ENCODE results near the gene CTXN1. TPM values are rescaled to one million over a fixed set of nuclear protein-coding genes. Genes with fewer than 3 reads are reported as not detected.

The CTXN1 gene
- polyA plus RNA-seq, 1 of the 3 experiments (the other 2 are of a cell fraction): 53.8 TPM

DNA sequence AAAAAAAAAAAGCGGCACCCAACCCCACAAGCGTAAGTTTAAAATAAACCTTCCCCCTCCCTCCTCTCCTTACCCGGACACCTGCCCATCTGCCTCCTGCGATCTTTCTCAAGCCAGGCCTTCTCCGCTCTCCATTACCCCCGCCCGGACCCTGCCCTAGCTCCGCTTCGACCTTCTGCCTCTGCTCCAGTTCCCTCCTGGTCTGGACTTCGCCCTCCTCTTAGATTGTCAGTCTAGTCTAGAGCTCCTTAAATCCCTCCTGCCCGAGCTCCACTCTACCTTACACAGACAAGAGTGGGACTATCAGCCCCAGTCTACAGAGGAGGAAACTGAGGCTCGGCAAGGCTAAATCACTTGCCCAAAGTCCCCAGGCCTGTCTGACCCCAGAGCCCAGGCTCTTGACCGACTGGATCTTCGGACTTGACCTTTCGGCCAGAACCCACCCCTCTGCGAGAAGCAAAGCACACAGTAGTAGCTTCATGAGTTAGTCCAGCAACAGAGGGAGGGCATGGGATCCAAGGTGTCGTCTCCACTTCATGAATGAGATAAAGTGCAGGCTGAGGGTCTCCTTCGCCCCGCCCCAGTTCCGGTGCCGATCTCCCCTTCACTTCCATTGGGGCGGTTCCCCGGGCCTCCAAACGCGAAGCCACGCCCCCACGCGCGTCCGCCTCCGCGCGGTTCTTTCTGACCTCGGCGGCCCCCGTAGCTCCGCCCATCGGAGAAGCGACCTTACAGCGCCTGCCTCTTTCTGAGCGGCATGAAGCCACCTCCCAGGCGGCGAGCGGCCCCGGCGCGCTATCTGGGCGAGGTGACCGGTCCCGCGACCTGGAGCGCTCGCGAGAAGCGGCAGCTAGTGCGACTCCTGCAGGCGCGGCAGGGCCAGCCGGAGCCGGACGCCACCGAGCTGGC, 6.1 kb downstream of the CTXN1 start, which contains the start of gene SNAPC2 (continued):
- TF ChIP-seq REST (IDR thresholded peaks at IDR 0.05; ENCODE audit: low read depth, low read length) (0 out of 2 replicates have a peak, but pooled peaks have one; percentile 18), POLR2AphosphoS5 (IDR thresholded peaks at IDR 0.05; ENCODE audit: low read depth, low read length) (peak; percentile 83), ELF1 (IDR thresholded peaks at IDR 0.05) (peak; percentile 56; the same call in 1 of the 2 replicates), SIN3A (IDR thresholded peaks at IDR 0.05; ENCODE audit: borderline replicate concordance, low read depth, low read length) (peak; percentile 76; the same call in 1 of the 2 replicates)
- TF ChIP-seq, protein P1, sequence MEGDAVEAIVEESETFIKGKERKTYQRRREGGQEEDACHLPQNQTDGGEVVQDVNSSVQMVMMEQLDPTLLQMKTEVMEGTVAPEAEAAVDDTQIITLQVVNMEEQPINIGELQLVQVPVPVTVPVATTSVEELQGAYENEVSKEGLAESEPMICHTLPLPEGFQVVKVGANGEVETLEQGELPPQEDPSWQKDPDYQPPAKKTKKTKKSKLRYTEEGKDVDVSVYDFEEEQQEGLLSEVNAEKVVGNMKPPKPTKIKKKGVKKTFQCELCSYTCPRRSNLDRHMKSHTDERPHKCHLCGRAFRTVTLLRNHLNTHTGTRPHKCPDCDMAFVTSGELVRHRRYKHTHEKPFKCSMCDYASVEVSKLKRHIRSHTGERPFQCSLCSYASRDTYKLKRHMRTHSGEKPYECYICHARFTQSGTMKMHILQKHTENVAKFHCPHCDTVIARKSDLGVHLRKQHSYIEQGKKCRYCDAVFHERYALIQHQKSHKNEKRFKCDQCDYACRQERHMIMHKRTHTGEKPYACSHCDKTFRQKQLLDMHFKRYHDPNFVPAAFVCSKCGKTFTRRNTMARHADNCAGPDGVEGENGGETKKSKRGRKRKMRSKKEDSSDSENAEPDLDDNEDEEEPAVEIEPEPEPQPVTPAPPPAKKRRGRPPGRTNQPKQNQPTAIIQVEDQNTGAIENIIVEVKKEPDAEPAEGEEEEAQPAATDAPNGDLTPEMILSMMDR (IDR thresholded peaks at IDR 0.05): no peak
- TF ChIP-seq, protein P2, sequence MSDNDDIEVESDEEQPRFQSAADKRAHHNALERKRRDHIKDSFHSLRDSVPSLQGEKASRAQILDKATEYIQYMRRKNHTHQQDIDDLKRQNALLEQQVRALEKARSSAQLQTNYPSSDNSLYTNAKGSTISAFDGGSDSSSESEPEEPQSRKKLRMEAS (IDR thresholded peaks at IDR 0.05; ENCODE audit: low read depth): peak; percentile 50; the same call in 1 of the 2 replicates

- WGBS (ENCODE audit: low lambda C conversion rate): 92% methylated on average over 29 of the region's 42 CpGs
- Histone ChIP-seq H3K27ac (ENCODE audit: low read depth in 2 of 2, low read length in 1 of 2) (no peak overlapping the region), H3K36me3 (replicated peaks in 1 of 2; ENCODE audit: control insufficient read depth in 1 of 2, insufficient read depth in 2 of 2, low read length in 1 of 2) (peaks cover 0 to 20% of the 10 kb centered on the region in 2 experiments), H3K9me3 (no peaks in the 10 kb centered on the region), H3K4me1 (ENCODE audit: control insufficient read depth in 1 of 2, insufficient read depth in 2 of 2, low read depth in 1 of 2, low read length in 1 of 2) (peaks cover 10 to 31% of the 10 kb centered on the region in 2 experiments; a peak in 2 of 4 replicates), H3K9me2 (no peaks in the 10 kb centered on the region), H3K4me2 (peak overlapping the region; percentile 94), H2AFZ (ENCODE audit: low read depth) (no peak overlapping the region), H3F3A (replicated peaks; ENCODE audit: insufficient read depth) (peaks cover 5% of the 10 kb centered on the region), H3K79me2 (ENCODE audit: insufficient read depth) (peaks cover 16% of the 10 kb centered on the region; the same call in 1 of the 2 replicates), H3K4me3 (ENCODE audit: low read depth in 2 of 2, low read length in 1 of 2) (no peak overlapping the region), H3K27me3 (ENCODE audit: insufficient read depth) (peaks cover 7% of the 10 kb centered on the region; the same call in 1 of the 2 replicates), H4K20me1 (ENCODE audit: insufficient read depth) (peaks cover 23% of the 10 kb centered on the region), H3K9ac (no peak overlapping the region)
- TF ChIP-seq TAF1 (IDR thresholded peaks at IDR 0.05; ENCODE audit: borderline replicate concordance, low read depth, low read length): no peak
- TF ChIP-seq YY1 (IDR thresholded peaks at IDR 0.05; ENCODE audit: low read depth): no peak
- no peak for TF ChIP-seq RAD21 (IDR thresholded peaks at IDR 0.05; ENCODE audit: low read length)
- TF ChIP-seq GABPA (IDR thresholded peaks at IDR 0.05; ENCODE audit: low read depth): no peak
- TF ChIP-seq, protein P3, sequence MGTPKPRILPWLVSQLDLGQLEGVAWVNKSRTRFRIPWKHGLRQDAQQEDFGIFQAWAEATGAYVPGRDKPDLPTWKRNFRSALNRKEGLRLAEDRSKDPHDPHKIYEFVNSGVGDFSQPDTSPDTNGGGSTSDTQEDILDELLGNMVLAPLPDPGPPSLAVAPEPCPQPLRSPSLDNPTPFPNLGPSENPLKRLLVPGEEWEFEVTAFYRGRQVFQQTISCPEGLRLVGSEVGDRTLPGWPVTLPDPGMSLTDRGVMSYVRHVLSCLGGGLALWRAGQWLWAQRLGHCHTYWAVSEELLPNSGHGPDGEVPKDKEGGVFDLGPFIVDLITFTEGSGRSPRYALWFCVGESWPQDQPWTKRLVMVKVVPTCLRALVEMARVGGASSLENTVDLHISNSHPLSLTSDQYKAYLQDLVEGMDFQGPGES (IDR thresholded peaks at IDR 0.05; ENCODE audit: low read depth, low read length): no peak
- TF ChIP-seq, protein P2 (IDR thresholded peaks at IDR 0.05; ENCODE audit: low read depth): no peak
- TF ChIP-seq RFX5 (IDR thresholded peaks at IDR 0.05; ENCODE audit: low read length): no peak
- TF ChIP-seq MEF2A (IDR thresholded peaks at IDR 0.05; ENCODE audit: borderline replicate concordance, low read depth): no peak
- no peak for TF ChIP-seq MXI1 (IDR thresholded peaks at IDR 0.05; ENCODE audit: low read depth, low read length)
- TF ChIP-seq RXRA (IDR thresholded peaks at IDR 0.05; ENCODE audit: borderline replicate concordance, low read depth): no peak
- TF ChIP-seq ELF1 (IDR thresholded peaks at IDR 0.05): no peak
- no peak for TF ChIP-seq NFIC (IDR thresholded peaks at IDR 0.05; ENCODE audit: borderline replicate concordance)
- no peak for TF ChIP-seq TEAD4 (IDR thresholded peaks at IDR 0.05; ENCODE audit: borderline replicate concordance, insufficient read depth)
- TF ChIP-seq CHD2 (IDR thresholded peaks at IDR 0.05; ENCODE audit: low read length, partially characterized antibody): no peak
- TF ChIP-seq JUND (IDR thresholded peaks at IDR 0.05): no peak
- DNase-seq: no peak
- CTCF ChIA-PET: interaction anchor here (1.2 to 5.0 kb wide), 13 partner anchors 8 to 350 kb away, joined by 3 to 36 read pairs (median 7); partner anchors contain the start of genes CTXN1, MAP2K7, TIMM44 and TRAPPC5
- POLR2A ChIA-PET: interaction anchor here (2.4 kb wide), 1 partner anchor 57 kb away, joined by 8 read pairs; no protein-coding TSS in a partner anchor
Observed at GRCh38 chr19:7918615-7919421, 7.1 kb downstream of the CTXN1 start.

Data from SK-N-SH (cell line).